HG03354 (cell line): Measurements from ENCODE around the gene RAPGEF3.

Source experiments
- ATAC-seq: cut with Tn5 transposase; IDR thresholded peaks from one replicate; pipeline ENCODE4 v1.9.1; 2021; ENCODE audit warnings: mild to moderate bottlenecking; ENCODE audit not compliant: unreplicated experiment, poor library complexity, severe bottlenecking

The RAPGEF3 gene

GRCh38 chr12:47763481-47764346 is 5.0 kb upstream of the RAPGEF3 start:
- no peak for ATAC-seq

DNA sequence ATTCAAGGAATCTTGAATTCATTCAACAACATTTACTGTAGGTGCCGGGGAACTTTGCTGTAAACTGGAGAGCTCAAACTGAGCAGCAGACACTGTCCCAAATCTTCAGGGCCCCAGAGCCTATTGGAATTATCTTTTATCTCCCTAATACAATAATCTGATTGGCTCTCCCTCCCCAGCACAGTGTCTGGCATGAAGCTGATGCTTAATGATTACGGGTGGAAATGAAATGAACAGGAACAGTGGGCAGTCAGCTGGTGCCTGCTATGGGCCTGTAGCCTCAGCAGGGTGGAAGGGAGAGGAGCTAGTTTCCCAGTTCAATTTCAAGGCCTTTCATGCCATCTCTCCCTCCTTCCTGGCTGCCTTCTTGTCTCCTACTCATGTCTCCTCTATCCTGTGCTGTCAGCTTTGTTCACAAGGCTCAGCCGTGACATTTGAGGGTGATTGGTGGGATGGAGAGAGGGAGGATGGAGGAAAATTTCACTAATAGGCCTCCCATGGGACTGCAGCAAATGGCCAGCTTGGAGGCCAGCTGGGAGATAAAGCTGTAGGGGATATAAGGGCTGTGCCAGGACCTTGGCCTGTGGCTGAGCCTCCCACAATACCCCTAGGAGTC is 4.3 kb upstream of the RAPGEF3 start:
- ATAC-seq, result no peak

- no peak for ATAC-seq
Observed at GRCh38 chr12:47758584-47758833, 171 bp downstream of the RAPGEF3 start.

- ATAC-seq, result no peak
Observed at GRCh38 chr12:47757840-47758583, 668 bp downstream of the RAPGEF3 start.

GRCh38 chr12:47757364-47757839 is 1.3 kb downstream of the RAPGEF3 start:
- ATAC-seq, result no peak

DNA sequence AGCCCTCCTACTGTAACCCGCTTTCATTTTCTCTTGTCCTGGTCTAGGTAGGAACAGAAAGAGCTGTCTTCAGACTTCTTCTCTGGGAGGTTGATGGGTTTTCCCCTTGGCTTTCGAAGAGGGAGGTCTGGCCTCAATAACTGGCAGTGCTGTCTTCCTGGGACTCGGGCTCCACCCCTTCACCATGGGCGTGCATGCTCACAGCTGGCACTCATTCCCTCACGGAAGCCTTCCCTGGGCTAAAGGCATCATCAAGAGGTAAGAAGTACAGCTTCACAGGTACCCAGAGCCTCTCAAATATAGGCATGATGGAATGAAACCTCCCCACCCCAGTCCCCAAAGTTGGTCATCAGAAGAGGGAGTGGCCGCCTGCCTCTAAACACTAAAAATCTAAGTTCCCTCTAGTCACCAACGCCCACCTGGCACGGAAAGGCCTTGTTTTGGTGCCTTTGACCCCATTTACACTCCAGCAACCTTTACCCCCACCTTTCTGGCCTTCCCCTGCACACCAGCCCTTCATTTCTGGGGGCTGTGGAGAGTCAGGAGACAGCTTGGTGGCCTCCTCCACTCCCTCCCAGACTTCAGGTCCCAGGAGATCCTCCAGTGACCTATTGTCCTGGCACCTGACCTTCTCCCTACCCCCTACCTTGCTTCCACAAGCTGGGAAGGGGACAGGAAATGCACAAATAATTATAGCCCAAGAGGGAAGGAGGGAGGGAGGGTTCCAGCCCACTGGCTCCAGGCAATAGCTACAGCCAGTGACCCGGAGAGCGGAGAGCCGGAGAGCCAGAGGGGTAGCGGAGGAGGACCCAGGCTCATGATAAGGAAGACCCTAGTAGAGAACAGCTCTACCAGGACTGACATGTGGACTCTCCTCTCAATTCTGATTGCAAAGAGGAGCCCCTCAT is 2.8 kb downstream of the RAPGEF3 start:
- ATAC-seq, result peak; percentile 65

GRCh38 chr12:47754881-47755280 is 3.8 kb downstream of the RAPGEF3 start:
- ATAC-seq, result peak; percentile 14

- ATAC-seq, result no peak
Observed at GRCh38 chr12:47754126-47754525, 4.6 kb downstream of the RAPGEF3 start.

DNA sequence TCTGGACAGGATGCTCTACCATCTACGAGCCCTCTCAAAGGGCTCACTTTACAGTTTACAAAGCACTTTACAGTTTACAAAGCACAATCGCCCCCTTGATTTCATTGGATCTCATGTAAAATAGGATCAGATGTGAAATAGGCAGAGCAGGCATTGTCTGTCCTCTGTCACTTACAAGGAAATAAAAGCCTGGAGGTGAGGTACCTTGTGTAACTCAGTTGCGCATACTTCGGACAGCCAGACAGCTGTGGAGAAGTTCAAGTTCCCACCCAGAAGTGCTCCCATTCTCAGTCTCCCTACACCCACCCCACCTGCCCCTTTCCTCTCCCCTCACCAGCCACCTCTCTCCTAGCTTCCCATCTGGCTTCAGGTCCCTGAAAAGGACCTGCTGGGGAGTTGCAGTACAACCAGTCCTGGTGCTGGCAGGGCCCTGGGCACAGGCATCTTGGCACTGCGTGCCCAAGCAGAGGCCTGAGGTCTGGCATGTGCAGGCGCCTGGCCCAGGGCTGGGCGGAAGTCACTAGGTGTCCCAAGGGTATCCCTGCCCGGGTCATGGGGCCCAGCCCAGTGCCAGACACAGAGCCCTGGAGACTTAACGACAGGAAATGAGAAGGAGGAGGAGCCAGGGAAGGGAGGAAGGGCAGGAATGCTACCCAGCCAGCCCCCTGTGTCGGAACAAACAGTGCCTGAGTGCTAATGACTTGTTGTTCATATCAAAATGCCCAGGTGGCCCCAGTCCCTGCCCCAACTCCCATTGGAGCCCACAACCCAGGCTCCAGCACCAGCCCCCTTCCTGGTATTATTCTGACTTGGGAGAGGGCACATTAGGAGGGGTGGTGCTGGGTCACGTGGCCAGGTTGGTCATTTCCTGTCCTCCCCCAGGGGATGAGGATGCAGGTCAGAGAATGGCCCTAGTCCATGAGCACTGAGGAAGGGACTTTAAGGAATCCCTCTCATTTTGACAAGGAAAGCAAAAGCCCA is 5.4 kb downstream of the RAPGEF3 start:
- no peak for ATAC-seq

- ATAC-seq, result no peak
Observed at GRCh38 chr12:47752552-47752951, 6.1 kb downstream of the RAPGEF3 start.

- no peak for ATAC-seq
Observed at GRCh38 chr12:47752121-47752520, 6.6 kb downstream of the RAPGEF3 start.

DNA sequence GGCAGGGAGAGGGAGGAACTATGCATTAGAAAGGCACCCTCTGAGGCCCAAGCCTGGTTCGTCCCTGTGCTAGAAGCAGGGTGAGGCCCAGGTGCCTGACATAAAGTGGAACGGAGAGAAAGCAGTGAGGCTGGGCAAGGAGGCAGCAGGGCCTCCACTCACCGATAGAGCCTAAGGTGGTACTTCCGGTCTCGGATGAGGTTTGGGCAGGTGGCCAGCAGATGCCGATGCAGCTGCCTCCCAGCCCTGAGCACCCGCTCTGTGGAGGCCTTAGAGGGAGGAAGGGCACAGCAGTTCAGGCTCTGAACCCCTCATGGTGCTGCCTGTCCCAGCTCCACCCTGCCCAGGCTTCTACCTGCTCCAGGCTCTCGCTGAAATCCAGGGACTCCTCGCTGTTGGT is 7.1 kb downstream of the RAPGEF3 start:
- ATAC-seq, result no peak

- ATAC-seq, result no peak
Observed at GRCh38 chr12:47750916-47751470, 7.7 kb downstream of the RAPGEF3 start.

DNA sequence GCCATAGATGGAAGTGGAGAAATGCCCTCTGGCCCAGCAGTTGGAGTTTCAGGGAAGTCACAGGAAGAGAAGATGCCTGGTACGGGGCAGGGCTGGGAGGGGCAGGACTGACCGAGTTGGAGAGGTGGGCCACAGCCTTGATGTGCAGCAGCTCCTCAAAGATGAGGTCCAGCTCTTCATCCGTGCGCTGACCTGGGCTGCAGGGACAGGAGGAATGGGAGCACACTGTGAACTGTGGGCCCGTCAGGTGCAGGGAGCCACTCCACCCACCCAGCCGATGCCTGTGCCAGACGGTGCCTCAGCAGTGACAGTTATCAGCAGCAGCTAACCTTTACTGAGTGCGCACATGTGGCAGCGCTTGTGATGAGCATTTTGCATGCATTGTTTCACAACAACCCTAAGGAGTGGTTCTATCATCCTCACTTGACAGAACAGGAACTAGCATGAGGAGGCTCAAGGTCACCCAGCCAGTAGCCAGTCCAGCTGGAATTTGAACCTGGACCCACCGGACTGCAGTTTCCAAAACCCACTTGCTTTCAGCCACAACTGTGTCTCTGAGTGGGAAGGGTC is 8.4 kb downstream of the RAPGEF3 start:
- no peak for ATAC-seq

DNA sequence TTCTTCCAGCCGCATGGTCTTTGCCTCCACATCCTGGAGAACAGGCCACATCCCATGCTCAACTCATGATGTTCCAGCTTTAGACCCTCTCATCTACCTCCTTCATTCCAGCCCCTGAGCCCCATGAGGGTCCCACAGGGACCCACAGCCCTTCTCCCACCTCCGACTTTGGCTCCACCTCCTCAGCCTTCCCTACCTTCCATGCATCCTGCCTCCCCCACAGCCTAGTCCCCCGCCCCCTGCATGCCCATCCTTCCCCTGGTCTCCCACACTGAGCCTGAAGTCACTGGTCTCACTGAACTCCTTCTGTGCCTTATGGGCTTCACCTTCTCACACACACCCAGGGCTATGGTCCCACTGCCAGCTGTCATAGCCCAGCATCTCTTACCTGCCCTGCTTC is 9.8 kb downstream of the RAPGEF3 start:
- no peak for ATAC-seq

DNA sequence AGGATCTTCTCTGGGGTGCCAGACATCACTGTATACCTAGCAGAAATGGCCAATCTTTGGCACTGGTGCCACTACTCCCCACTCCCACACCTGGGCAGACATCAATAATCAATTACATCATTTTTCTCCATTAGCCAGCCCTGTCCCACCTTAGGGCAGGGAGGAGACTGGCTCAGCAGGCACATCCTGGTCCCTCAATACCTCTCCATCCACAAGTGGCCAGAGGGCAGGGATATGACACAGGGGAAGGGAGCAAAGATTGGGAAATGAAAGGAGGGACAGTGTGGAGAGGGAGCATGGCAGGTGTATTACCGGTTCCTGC is 10.2 kb downstream of the RAPGEF3 start:
- no peak for ATAC-seq

GRCh38 chr12:47747596-47748506 is 10.8 kb downstream of the RAPGEF3 start:
- ATAC-seq, result no peak
